Measurements from ENCODE around the gene GZMB. TPM values are rescaled to one million over a fixed set of nuclear protein-coding genes. Genes with fewer than 3 reads are reported as not detected.

The GZMB gene
- total and polyA plus RNA-seq, 2 of the 8 experiments (the other 6 are each of a cell fraction or from before 2014, with no cell fraction given): not detected

GRCh38 chr14:24630087-24630871, 3.7 kb downstream of the GZMB start:
- H3K36me3 ChIP-seq (ENCODE audit: control insufficient read depth in 2 of 4, insufficient read depth in 4 of 4, low read length in 3 of 4): no peaks in the 10 kb centered on the region
- H3K23ac ChIP-seq (ENCODE audit: insufficient read length): no peak overlapping the region
- FAIRE-seq (no peak), DNase-seq (ENCODE audit: low read depth in 1 of 2, low spot score in 2 of 2) (no peak)
- H2BK15ac ChIP-seq (ENCODE audit: low read length): no peak overlapping the region
- no peak overlapping the region for H2BK20ac ChIP-seq (ENCODE audit: low read length)
- H3K23me2 ChIP-seq (ENCODE audit: low read depth, low read length): no peaks in the 10 kb centered on the region
- H2BK5ac ChIP-seq (ENCODE audit: low read depth, low read length): no peak overlapping the region
- no peak overlapping the region for H3K4me2 ChIP-seq (ENCODE audit: insufficient read depth in 1 of 2, low read depth in 2 of 2, low read length in 2 of 2)
- peaks cover 46 to 60% of the 10 kb centered on the region in 2 experiments for H3K9me3 ChIP-seq (ENCODE audit: insufficient read depth in 2 of 2, low read depth in 1 of 2, low read length in 1 of 2)
- no peak overlapping the region for H3K4me3 ChIP-seq (ENCODE audit: extremely low read depth in 1 of 4, insufficient read depth in 2 of 4, low read depth in 3 of 4, low read length in 4 of 4)
- H3K14ac ChIP-seq (ENCODE audit: insufficient read length): no peak overlapping the region
- no peaks in the 10 kb centered on the region for H3K4me1 ChIP-seq (replicated peaks in 1 of 4; ENCODE audit: control insufficient read depth in 3 of 4, insufficient read depth in 4 of 4, low read length in 3 of 4)
- no peak overlapping the region for H3K9ac ChIP-seq (replicated peaks in 1 of 4; ENCODE audit: extremely low read depth in 1 of 4, low read depth in 3 of 4, low read length in 3 of 4)
- H2AK5ac ChIP-seq (ENCODE audit: low read depth, low read length): no peak overlapping the region
- POLR2A ChIA-PET (ENCODE audit: partially characterized antibody): no interaction called here
- H4K5ac ChIP-seq (ENCODE audit: insufficient read length, low read depth, low read length): no peak overlapping the region
- H2AFZ ChIP-seq (ENCODE audit: low read length): no peak overlapping the region
- H3K27ac ChIP-seq (ENCODE audit: low read depth, low read length): no peak overlapping the region
- no peak overlapping the region for H4K91ac ChIP-seq (replicated peaks; ENCODE audit: insufficient read length, low read length)
- H3K79me1 ChIP-seq (ENCODE audit: low read depth, low read length): no peaks in the 10 kb centered on the region
- H3K27me3 ChIP-seq (replicated peaks in 1 of 4; ENCODE audit: control insufficient read depth in 3 of 4, extremely low read depth in 1 of 4, insufficient read depth in 3 of 4, low read length in 3 of 4): no peaks in the 10 kb centered on the region
- WGBS, 2 experiments (ENCODE audit: extremely low coverage in 1 of 2, insufficient coverage in 1 of 2, insufficient read length in 1 of 2, insufficient replicate concordance in 2 of 2, low coverage in 1 of 2, low lambda C conversion rate in 2 of 2, missing lambda C conversion rate in 1 of 2): 65% methylated on average over 3 of the region's 3 CpGs; no CpG with 5 or more reads in 1 of the 2 experiments
- H4K8ac ChIP-seq (ENCODE audit: extremely low read depth, insufficient read depth, low read length): no peak overlapping the region
- H3K79me2 ChIP-seq (ENCODE audit: control insufficient read depth in 1 of 2, insufficient read depth in 2 of 2, low read length in 2 of 2): no peaks in the 10 kb centered on the region
- no peak overlapping the region for H2BK12ac ChIP-seq (ENCODE audit: low read depth, low read length)
- H3K4ac ChIP-seq (replicated peaks; ENCODE audit: insufficient read length, low read depth, low read length): no peak overlapping the region
- no peaks in the 10 kb centered on the region for H4K20me1 ChIP-seq (replicated peaks in 1 of 2; ENCODE audit: control insufficient read depth in 1 of 2, insufficient read depth in 2 of 2, low read length in 2 of 2)
- no peak overlapping the region for H2BK120ac ChIP-seq (replicated peaks; ENCODE audit: low read depth, low read length)
- H3K18ac ChIP-seq (ENCODE audit: extremely low read depth, low read length): no peak overlapping the region
- CTCF ChIA-PET (ENCODE audit: partially characterized antibody): no interaction called here
- no peak overlapping the region for H3K56ac ChIP-seq (replicated peaks; ENCODE audit: insufficient read length, low read depth, low read length)
- no peak for TF ChIP-seq EZH2 (IDR thresholded peaks at IDR 0.05; ENCODE audit: low read depth, low read length, severe bottlenecking)
- TF ChIP-seq TBP (IDR thresholded peaks at IDR 0.05; ENCODE audit: low read depth, low read length): no peak
- no peak for TF ChIP-seq ZNF274 (IDR thresholded peaks at IDR 0.05; ENCODE audit: borderline replicate concordance, extremely low read depth, low read length)
- TF ChIP-seq SP4 (IDR thresholded peaks at IDR 0.05; ENCODE audit: low read length): no peak
- no peak for TF ChIP-seq JUN (IDR thresholded peaks at IDR 0.05; ENCODE audit: low read depth, low read length)
- no peak for TF ChIP-seq BCL11A (IDR thresholded peaks at IDR 0.05; ENCODE audit: low read depth in 2 of 2, low read length in 2 of 2)
- no peak for TF ChIP-seq CEBPB (IDR thresholded peaks at IDR 0.05; ENCODE audit: low read depth, low read length)
- TF ChIP-seq ATF3 (IDR thresholded peaks at IDR 0.05; ENCODE audit: insufficient read depth, low read depth, low read length): no peak
- no peak for TF ChIP-seq EGR1 (IDR thresholded peaks at IDR 0.05; ENCODE audit: borderline replicate concordance, low read depth, low read length)
- no peak for TF ChIP-seq RFX5 (IDR thresholded peaks at IDR 0.05; ENCODE audit: borderline replicate concordance, low read depth, low read length)
- TF ChIP-seq SUZ12 (IDR thresholded peaks at IDR 0.05; ENCODE audit: low read length): no peak
- no peak for TF ChIP-seq SIX5 (IDR thresholded peaks at IDR 0.05; ENCODE audit: low read depth, low read length)
- no peak for TF ChIP-seq SIRT6 (IDR thresholded peaks at IDR 0.05; ENCODE audit: low read length)
- no peak for TF ChIP-seq TEAD4 (IDR thresholded peaks at IDR 0.05; ENCODE audit: low read depth, low read length)

All from H1 (cell line).